HG03575 (cell line): ENCODE measurements around the gene MAP3K2.
"Not testable (repeated sequence)": the region's sequence is repeated elsewhere in the genome, so short reads cannot be mapped to it uniquely, and the experiment has no call there.

Experiments used
- ATAC-seq: cut with Tn5 transposase; IDR thresholded peaks from one replicate; pipeline ENCODE4 v1.9.1; 2021; ENCODE audit not compliant: unreplicated experiment, insufficient number of reproducible peaks, low FRiP score; ENCODE audit errors: extremely low read depth

MAP3K2 gene

DNA sequence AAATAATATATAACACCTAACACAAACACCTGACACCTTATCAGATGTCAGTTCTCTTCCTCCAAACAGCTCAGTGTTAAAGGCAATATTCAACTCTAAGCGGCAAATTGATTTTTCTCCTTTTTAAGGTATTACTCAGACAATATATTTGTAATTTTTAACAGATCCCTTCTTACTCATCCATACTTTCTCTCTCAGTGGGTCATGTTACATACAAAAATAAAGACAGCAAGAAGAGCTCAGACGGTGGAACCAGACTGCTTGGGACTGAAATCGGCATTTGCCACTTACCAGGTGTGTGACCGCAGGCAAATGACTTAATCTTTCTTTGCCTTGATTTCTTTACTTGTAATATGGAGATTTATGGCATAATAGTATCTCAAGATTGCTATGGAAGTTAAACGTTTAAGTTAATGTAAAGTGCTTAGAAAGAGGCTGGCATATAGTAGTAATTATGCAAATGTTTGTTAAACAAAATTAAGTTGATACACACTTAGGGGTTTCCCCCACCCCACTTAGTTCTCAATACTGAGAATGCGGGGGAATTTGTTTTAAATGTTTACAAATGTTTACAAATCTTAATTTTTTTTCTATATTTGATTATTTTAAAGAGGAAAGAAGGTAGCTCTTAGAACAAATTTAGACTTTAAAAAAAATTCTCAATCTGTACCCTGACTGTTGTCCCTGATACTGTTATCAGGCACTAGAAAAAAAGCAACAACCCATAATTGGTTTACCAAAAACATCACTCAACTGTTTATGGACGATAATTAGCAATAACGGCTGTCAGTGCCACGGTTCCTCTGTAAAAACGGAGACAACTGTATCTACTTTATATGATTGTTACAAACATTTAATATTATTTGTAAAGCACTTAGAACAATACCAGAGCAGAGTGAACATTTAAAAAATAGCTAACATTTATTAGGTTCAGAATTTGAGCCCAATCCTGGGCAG, 25.6 kb downstream of the MAP3K2 start:
- no peak for ATAC-seq

DNA sequence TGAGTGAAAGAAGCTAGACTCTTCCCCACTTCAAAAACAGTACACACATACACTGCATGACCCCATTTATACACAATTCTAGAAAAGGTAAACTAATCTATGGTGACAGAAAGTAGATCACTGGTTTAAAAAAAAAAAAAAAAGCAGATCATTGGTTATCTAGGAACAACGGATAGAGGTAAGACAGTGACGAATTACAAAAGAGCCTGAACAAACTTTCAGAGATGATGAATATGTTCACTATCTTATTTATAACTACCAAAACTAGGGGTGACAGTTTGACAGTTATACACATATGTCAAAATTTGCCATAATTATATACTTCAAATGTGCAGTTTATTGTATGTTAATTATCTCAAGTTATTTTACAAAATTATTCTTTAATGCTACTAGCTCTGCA, 27.5 kb downstream of the MAP3K2 start:
- ATAC-seq: no peak

DNA sequence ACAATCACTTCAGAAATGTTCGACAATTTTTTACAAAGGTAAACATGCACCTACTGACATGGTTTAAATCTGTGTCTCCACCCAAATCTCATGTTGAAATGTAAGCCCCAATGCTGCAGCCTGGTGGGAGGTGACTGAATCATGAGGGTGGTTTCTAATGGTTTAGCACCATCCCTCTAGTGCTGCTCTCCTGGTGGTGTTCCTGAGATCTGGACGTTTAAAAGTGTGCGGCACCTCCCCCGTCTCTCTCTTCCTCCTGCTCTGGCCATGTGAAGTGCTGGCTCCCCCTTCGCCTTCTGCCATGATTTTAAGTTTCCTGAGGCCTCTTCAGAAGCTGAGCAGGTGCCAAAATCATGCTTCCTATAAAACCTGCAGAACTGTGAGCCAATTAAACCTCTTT, 28.3 kb downstream of the MAP3K2 start:
- no peak for ATAC-seq

DNA sequence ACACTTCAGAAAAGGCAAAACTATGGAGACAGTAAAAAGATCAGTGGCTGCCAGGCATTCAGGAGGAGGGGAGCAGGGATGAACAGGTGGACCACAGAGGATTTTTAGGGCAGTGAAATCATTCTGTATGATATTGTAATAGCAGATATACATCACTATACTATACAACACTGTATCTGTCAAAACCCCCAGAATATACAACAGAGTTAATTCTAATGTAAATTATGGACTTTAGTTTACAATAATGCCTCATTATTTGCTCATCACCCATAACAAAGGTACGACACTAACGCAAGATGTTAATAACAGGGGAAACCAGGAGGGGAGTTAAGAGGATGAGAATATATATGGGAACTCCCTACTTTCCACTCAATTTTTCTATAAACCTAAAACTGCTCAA, 28.8 kb downstream of the MAP3K2 start:
- ATAC-seq: no peak

GRCh38 chr2:127358044-127358443, 29.7 kb downstream of the MAP3K2 start:
- ATAC-seq: no peak

GRCh38 chr2:127357591-127357990, 30.2 kb downstream of the MAP3K2 start:
- no peak for ATAC-seq

DNA sequence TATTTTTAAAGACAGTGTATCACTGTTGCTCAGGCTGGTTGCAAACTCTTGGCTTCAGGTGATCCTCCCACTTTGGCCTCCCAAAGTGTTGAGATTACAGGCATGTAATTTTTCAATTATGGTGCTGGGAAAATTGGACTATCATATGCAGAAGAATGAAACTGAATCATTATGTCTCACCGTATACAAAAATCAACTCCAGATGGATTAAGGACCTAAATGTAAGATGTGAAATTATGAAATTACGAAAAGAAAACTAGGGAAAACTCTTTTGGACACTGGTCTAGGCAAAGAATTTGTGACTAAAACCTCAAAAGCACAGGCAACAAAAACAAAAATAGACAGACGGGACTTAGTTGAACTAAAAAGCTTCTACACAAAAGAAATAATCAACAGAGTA, 31.2 kb downstream of the MAP3K2 start:
- no peak for ATAC-seq

GRCh38 chr2:127355407-127356008, 32.3 kb downstream of the MAP3K2 start:
- ATAC-seq: no peak

- not testable (repeated sequence) for ATAC-seq
These were observed 33.7 kb downstream of the MAP3K2 start for GRCh38 chr2:127353873-127354676.

- not testable (repeated sequence) for ATAC-seq
These were observed 34.6 kb downstream of the MAP3K2 start for GRCh38 chr2:127353223-127353622.

- ATAC-seq: no peak
These were observed 36.2 kb downstream of the MAP3K2 start for GRCh38 chr2:127351603-127352002.

- no peak for ATAC-seq
These were observed 39.3 kb downstream of the MAP3K2 start for GRCh38 chr2:127348426-127349000.

DNA sequence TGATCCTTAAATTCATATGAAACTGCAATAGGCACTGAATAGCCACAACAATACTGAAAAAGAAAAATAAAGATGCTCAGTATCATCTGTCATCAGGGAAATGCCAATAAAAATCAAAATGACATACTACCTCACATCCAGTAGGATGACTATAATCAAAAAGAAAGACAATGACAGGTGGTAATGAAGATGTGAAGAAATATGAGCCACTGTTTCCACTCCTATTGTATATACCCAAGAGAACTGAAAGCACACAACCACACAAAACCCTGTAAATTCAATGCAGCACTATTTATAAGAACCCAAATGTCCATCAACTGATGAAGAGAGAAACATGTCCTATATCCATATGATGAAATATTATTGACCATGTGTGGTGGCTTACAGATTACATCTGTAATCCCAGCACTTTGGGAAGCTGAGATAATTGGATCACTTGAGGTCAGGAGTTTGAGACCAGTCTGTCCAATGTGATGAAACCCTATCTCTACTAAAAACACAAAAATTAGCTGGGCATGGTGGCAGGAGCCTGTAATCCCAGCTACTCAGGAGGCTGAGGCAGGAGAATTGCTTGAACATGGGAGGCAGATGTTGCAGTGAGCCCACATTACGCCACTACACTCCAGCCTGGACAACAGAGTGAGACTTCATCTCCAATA, 39.9 kb downstream of the MAP3K2 start:
- ATAC-seq: no peak

GRCh38 chr2:127347015-127347414, 40.8 kb downstream of the MAP3K2 start:
- no peak for ATAC-seq

DNA sequence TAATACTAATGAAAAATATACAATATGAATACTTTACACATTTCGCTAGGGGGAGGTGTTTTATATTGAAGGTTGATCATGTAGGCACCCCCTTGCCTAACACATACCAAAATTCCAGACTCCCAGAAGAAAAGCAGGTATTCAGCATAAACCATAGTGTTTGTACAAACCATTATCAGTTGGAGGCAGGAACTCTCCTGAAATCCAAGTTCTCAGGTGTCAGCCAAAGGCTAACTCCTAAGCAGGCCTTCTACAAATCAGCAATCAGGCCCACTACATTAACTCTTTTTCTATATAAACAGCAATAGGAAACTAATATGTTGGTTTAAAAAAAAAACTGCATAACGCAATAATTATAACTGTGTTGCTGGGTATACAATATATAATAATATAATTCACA, 44.5 kb downstream of the MAP3K2 start:
- ATAC-seq: no peak

DNA sequence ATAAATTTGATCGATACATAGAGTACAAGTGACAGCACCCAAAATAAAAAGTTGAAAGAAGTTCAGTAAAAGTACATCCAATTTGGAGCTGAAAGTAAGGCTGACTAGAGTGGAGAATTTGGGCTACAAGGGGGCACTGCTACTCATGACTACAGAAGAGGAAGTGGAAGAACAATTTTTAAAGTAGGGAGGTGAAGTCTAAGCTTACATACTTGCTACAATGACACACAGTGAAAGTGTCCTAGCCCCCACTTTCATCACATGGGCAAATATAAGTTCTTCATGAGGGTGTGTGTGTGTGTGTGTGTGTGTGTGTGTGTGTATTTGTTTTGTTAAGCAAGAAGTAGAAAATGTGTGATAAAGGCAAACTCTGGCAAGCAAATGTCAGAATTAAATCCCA, 45.7 kb downstream of the MAP3K2 start:
- ATAC-seq: no peak

- ATAC-seq: no peak
These were observed 55.4 kb downstream of the MAP3K2 start for GRCh38 chr2:127332335-127332734.

DNA sequence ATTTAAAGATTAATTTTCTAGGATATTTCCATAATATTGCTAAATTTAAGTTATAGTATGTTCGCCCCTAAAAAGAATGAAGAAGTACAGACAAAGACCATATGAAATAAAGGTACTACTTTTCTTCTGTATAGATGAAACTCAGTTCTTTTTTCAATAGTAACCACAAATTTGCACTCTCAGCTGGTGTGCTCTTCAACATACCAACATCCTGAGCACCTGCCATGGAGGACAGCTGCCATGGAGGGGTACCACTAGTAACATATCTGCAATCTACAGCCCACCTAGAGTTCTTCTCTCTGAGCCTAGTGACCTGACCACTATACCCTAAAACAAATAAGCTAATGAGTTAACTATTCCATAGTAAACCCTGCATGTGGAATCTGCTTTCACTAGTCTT, 57.0 kb downstream of the MAP3K2 start:
- ATAC-seq: no peak
